Measurements from ENCODE around the gene GPR37. TPM values are rescaled to one million over a fixed set of nuclear protein-coding genes. Genes with fewer than 3 reads are reported as not detected.
A peak's percentile ranks its signal among the peaks of the same experiment; 100 is the strongest.

The GPR37 gene, protein sequence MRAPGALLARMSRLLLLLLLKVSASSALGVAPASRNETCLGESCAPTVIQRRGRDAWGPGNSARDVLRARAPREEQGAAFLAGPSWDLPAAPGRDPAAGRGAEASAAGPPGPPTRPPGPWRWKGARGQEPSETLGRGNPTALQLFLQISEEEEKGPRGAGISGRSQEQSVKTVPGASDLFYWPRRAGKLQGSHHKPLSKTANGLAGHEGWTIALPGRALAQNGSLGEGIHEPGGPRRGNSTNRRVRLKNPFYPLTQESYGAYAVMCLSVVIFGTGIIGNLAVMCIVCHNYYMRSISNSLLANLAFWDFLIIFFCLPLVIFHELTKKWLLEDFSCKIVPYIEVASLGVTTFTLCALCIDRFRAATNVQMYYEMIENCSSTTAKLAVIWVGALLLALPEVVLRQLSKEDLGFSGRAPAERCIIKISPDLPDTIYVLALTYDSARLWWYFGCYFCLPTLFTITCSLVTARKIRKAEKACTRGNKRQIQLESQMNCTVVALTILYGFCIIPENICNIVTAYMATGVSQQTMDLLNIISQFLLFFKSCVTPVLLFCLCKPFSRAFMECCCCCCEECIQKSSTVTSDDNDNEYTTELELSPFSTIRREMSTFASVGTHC
- total RNA-seq = under 1 TPM; 0.19 to 0.29 TPM
- long read RNA-seq, donor 1 = 0 reads
- long read RNA-seq, donor 2 = 0 reads

- DNase-seq (ENCODE audit: low spot score) = peak; percentile 85
- intact Hi-C loops (cut with DNase I) = no loop called here
Observed at GRCh38 chr7:124765401-124766352, at the start of gene GPR37. TSS of gene GPR37 (minus strand) at chr7:124765792. CDS start at chr7:124764976, 816 bp downstream.

DNA sequence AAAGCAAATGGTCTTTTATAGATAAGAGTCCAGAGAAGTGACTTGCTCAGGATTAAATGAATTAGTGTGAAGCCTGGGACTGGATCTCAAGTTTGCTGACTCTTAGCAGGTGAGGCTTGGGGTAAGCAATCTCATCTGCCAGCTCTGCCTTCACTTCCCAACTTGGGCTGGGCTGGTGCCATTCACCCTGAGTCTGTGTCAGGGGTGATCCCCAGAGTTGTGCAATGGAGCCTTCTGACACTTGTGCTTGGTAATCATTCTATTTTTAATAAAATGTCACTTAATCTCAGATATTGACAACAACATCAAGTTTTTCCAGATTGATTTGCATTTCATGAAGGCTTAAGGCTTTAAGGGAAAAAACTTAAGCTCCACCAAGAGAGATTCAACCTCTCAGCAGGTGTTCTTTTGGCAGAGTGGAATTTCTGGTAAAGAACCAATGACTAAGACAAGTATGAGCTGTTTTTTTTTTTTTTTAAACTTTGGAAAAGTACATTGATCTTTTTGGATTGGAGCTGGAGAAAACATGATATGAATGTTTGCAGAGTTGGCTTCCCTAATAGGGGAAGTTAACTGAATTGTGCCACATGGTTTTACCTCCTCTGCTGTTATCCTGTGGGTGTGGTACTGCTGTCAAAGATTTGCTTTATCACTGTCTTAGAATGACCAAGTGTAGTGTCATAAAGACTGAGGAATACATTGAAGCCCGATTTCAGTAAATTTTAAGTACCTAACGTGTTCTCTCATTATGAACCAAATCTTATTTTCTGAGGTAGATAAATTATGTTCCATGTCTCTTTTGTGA lies 48.6 kb upstream of the GPR37 start:
- no peak for DNase-seq (ENCODE audit: low spot score)
- intact Hi-C loops (cut with DNase I) = no loop called here

GRCh38 chr7:124812764-124813163 lies 47.2 kb upstream of the GPR37 start:
- intact Hi-C loops (cut with DNase I) = no loop called here
- DNase-seq (ENCODE audit: low spot score) = no peak

GRCh38 chr7:124811341-124811740 lies 45.7 kb upstream of the GPR37 start:
- DNase-seq (ENCODE audit: low spot score) = no peak
- intact Hi-C loops (cut with DNase I) = no loop called here

GRCh38 chr7:124810605-124811004 lies 45.0 kb upstream of the GPR37 start:
- intact Hi-C loops (cut with DNase I) = no loop called here

DNA sequence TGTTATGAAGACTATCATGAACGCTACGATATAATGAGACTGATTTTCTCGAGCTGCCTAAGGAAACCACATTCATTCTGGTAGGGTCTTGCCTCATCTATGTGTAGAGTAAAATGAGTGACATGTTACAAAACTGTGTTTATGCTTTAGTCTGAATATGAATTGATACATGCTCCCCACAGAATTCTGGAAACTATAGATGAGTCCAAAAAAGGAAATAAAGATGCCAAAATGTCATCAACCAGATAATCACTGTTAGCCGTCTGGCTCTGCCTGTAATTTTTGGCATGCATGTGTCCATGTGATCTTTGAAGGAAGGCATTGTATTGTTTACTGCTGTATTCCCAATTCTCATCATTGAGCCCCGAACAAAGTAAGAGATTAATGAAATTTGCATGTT lies 42.6 kb upstream of the GPR37 start:
- intact Hi-C loops (cut with DNase I) = no loop called here
- no peak for DNase-seq (ENCODE audit: low spot score)

More at GRCh38 chr7:124810605-124811004, 45.0 kb upstream of the GPR37 start:
- DNase-seq (ENCODE audit: low spot score) = no peak

DNA sequence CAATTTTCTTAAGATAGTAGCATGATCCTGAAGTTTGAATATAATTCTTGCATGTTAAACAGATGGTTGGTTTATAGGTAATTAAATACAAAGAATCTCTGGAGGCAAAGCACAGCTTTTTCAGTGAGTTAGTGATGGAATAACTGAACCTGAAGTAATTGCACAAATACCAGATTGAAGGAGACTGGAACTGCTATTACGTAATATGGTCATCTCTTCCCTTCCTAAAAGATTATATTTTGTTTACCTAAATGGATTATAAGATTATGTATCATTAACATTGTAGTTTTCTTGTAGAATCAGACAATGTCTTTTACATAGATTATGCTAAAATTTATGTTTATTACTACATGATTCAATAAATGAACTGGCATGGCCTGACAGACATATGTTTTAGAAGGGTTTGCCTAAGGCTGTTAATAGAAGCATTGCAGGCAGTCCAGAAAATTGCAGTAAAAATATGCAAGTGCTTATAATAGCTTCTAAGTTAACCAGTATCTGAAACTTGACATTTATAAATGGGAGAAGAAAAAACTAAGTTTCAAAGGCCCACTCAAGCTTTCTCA lies 35.8 kb upstream of the GPR37 start:
- intact Hi-C loops (cut with DNase I) = no loop called here
- DNase-seq (ENCODE audit: low spot score) = no peak

DNA sequence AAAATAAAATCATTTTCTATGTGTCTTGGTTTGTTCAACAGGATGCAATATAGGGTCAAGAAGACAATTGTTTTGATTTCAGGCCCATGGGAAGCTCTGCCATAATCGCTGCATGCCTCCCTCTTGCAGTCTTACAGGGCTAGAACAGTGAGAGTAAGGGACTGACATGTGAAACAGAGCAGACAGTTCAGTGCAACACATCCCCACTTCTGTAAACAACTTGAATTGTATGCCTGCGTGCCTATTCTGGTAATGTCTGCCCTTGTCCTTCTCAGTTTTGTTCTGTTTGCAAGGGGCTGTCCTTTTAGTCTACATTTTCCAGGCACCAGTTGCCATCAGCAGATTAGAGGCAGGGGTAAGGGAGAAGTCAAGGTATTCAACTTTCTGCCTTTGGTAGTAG lies 34.8 kb upstream of the GPR37 start:
- no peak for DNase-seq (ENCODE audit: low spot score)
- intact Hi-C loops (cut with DNase I) = no loop called here

DNA sequence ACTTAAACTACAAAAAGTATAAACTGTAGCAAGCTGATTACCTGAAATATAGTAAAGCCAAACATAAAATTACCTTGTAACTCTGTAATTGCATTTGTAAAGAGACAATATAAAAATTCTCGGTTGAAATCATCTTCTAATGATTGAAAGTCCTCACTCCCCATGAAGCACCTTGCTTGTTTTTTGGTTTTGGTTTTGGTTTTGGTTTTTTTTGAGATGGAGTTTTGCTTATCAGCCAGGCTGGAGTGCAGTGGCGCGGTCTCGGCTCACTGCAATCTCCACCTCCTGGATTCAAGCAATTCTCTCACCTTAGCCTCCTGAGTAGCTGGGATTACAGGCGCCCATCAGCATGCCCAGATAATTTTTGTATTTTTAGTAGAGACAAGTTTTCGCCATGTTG lies 33.9 kb upstream of the GPR37 start:
- DNase-seq (ENCODE audit: low spot score) = no peak
- intact Hi-C loops (cut with DNase I) = no loop called here

GRCh38 chr7:124796771-124797170 lies 31.2 kb upstream of the GPR37 start:
- no peak for DNase-seq (ENCODE audit: low spot score)
- intact Hi-C loops (cut with DNase I) = no loop called here

DNA sequence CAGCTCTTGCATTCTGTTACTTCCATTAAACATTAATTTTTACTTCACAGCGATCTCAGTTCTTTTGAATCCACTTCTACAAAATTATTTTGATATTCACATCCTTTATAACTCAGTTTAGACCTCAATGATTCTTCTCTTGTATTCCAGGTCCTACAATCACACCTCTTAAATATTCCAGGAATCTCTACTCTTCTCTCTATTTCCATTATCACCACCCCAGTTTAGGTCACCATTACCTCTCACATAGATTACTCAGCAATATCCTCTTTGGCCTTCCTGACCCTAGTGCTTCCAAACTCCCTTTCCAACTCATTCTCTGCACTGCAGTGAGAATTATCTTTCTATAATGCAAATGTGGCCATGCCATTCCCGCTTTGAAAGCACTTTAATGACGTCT lies 27.1 kb upstream of the GPR37 start:
- no peak for DNase-seq (ENCODE audit: low spot score)
- intact Hi-C loops (cut with DNase I) = no loop called here

GRCh38 chr7:124792002-124792401 lies 26.4 kb upstream of the GPR37 start:
- intact Hi-C loops (cut with DNase I) = no loop called here
- no peak for DNase-seq (ENCODE audit: low spot score)

DNA sequence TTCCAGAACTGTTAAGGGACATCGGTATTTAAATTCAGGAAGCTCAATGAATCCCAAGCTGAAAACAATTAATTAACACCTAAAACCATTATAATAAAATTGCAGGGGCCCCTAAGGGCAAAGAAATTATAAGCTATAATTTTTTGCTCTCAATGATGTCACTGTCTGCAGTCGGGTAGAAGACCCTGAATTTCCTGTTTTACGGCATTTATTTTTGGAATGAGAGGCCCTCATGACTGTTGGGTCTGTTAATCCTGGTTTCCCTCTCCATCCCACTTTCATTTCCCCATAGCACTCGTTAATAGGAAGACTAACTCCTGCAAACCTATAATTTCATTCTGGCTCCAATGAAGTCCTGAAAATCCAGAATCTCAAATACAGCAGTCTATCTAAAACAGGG lies 25.8 kb upstream of the GPR37 start:
- intact Hi-C loops (cut with DNase I) = no loop called here
- DNase-seq (ENCODE audit: low spot score) = no peak

- intact Hi-C loops (cut with DNase I) = no loop called here
- DNase-seq (ENCODE audit: low spot score) = no peak
Observed at GRCh38 chr7:124790645-124791044, 25.1 kb upstream of the GPR37 start.

GRCh38 chr7:124785994-124786393 lies 20.4 kb upstream of the GPR37 start:
- intact Hi-C loops (cut with DNase I) = no loop called here
- DNase-seq (ENCODE audit: low spot score) = no peak

GRCh38 chr7:124784879-124785818 lies 19.6 kb upstream of the GPR37 start:
- intact Hi-C loops (cut with DNase I) = no loop called here
- DNase-seq (ENCODE audit: low spot score) = no peak

DNA sequence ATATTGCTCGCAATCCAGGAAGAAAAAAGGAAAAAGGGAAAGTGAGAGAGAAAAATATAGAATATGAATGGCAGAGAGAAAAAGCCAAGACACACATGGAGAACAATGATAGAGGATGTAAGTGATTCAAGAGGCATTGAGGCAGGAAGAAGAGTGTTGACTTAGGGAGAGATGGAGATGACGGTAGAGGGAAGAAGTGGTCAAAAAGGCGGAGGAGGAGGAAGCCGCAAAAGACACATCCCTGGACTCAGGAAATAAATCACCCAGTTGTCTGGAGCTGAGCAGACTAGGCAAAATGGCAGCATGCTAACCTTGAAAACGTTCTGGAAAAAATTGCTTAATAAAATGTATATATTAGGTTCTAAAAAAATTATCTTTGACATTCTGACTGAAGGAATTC lies 17.7 kb upstream of the GPR37 start:
- intact Hi-C loops (cut with DNase I) = no loop called here
- no peak for DNase-seq (ENCODE audit: low spot score)
